HUDEP-2 (cell line): ENCODE measurements around the gene GALNT7.

ENCODE experiments used
- DNase-seq, 76 experiments: peaks; one replicate each; lab custom pipeline; 2025; ENCODE audit not compliant: unreplicated experiment in 76 of 76; lab: John Stamatoyannopoulos, UW

Gene GALNT7

GRCh38 chr4:173333658-173334084, 165.1 kb downstream of the GALNT7 start:
- DNase-seq: peak in 57 of 76 experiments; percentile 1 to 75 (median 49)

- peak; percentile 77 to 100 (median 99) for DNase-seq
These were observed 165.7 kb downstream of the GALNT7 start, which contains the start of gene HMGB2 for GRCh38 chr4:173334085-173334890. Gene HMGB2 (minus strand): TSS chr4:173334358. CDS start chr4:173333649, 709 bp downstream.

- DNase-seq: peak; percentile 11 to 90 (median 72)
These were observed 166.5 kb downstream of the GALNT7 start for GRCh38 chr4:173334891-173335752.

GRCh38 chr4:173337463-173337862, 168.9 kb downstream of the GALNT7 start:
- no peak for DNase-seq

- DNase-seq: no peak
These were observed 175.3 kb downstream of the GALNT7 start for GRCh38 chr4:173343832-173344397.

GRCh38 chr4:173345648-173346047, 177.0 kb downstream of the GALNT7 start:
- DNase-seq: no peak

GRCh38 chr4:173346074-173346473, 177.5 kb downstream of the GALNT7 start:
- DNase-seq: no peak

GRCh38 chr4:173347467-173347866, 178.9 kb downstream of the GALNT7 start:
- DNase-seq: no peak

- no peak for DNase-seq
These were observed 189.3 kb downstream of the GALNT7 start for GRCh38 chr4:173357939-173358338.

- DNase-seq: peak in 2 of 76 experiments; percentile 8 to 12
These were observed 192.1 kb downstream of the GALNT7 start for GRCh38 chr4:173360587-173361221.

- no peak for DNase-seq
These were observed 194.1 kb downstream of the GALNT7 start for GRCh38 chr4:173362666-173363065.

GRCh38 chr4:173365359-173365996, 196.9 kb downstream of the GALNT7 start:
- DNase-seq: peak in 33 of 76 experiments; percentile 2 to 45 (median 14)

- no peak for DNase-seq
These were observed 198.7 kb downstream of the GALNT7 start for GRCh38 chr4:173367285-173367684.

GRCh38 chr4:173367946-173368345, 199.3 kb downstream of the GALNT7 start:
- peak in 15 of 76 experiments; percentile 2 to 38 (median 13) for DNase-seq

GRCh38 chr4:173370130-173370476, 201.5 kb downstream of the GALNT7 start:
- peak in 68 of 76 experiments; percentile 16 to 81 (median 56) for DNase-seq

GRCh38 chr4:173370477-173371291, 202.1 kb downstream of the GALNT7 start, which contains the start of gene SAP30:
Gene SAP30 (plus strand): TSS chr4:173370954. CDS start chr4:173371183, 229 bp downstream.
- peak; percentile 45 to 97 (median 94) for DNase-seq

GRCh38 chr4:173371292-173372192, 202.9 kb downstream of the GALNT7 start:
- DNase-seq: peak in 69 of 76 experiments; percentile 2 to 70 (median 46)
